Liver (tissue), 9 donors: ENCODE results near the gene COX18. TPM values are rescaled to one million over a fixed set of nuclear protein-coding genes. Genes with fewer than 3 reads are reported as not detected.

ENCODE experiments used
- DNase-seq: peaks from one replicate; pipeline ENCODE4 v3.0.0-alpha.2; 2017; ENCODE audit warnings: low spot score
- H3K27ac ChIP-seq, 2 donors: one replicate each; pipeline ENCODE4 v1.7.0; 2013; ENCODE audit warnings: inconsistent platforms in 2 of 2, low read length in 2 of 2, control low read depth in 1 of 2, low read depth in 1 of 2, mild to moderate bottlenecking in 1 of 2
- H3K27me3 ChIP-seq, 4 donors: one replicate each; pipeline versions ENCODE4 v1.6.1 to v1.7.0; 2013; ENCODE audit warnings: low read length in 3 of 4, inconsistent platforms in 1 of 4, mild to moderate bottlenecking in 1 of 4, moderate library complexity in 1 of 4; ENCODE audit not compliant: control insufficient read depth in 4 of 4, insufficient read depth in 4 of 4
- H3K36me3 ChIP-seq, 4 donors: one replicate each; pipeline versions ENCODE4 v1.6.1 to v1.7.0; 2013; ENCODE audit warnings: low read length in 3 of 4, mild to moderate bottlenecking in 3 of 4, low read depth in 1 of 4, moderate library complexity in 1 of 4; ENCODE audit not compliant: control insufficient read depth in 4 of 4, insufficient read depth in 3 of 4
- H3K4me1 ChIP-seq, 4 donors: one replicate each; pipeline versions ENCODE4 v1.6.1 to v1.7.0; 2013; ENCODE audit warnings: low read length in 3 of 4, mild to moderate bottlenecking in 3 of 4, moderate library complexity in 1 of 4; ENCODE audit not compliant: control insufficient read depth in 4 of 4, insufficient read depth in 4 of 4
- H3K4me3 ChIP-seq, 3 donors: one replicate each; pipeline versions ENCODE4 v1.6.1 to v1.7.0; 2013; ENCODE audit warnings: low read length in 3 of 3, control low read depth in 1 of 3, low read depth in 1 of 3, mild to moderate bottlenecking in 1 of 3
- H3K9ac ChIP-seq, 2 donors: one replicate each; pipeline ENCODE4 v1.7.0; 2013; ENCODE audit warnings: low read length in 2 of 2, mild to moderate bottlenecking in 2 of 2, moderate library complexity in 2 of 2, control low read depth in 1 of 2, low read depth in 1 of 2
- H3K9me3 ChIP-seq, 4 donors: one replicate each; pipeline versions ENCODE4 v1.6.1 to v1.7.0; 2013; ENCODE audit warnings: low read length in 3 of 4; ENCODE audit not compliant: control insufficient read depth in 4 of 4
- ATF3 ChIP-seq: IDR thresholded peaks from 2 replicates; pipeline ENCODE4 v1.6.1; 2016; ENCODE audit warnings: antibody characterized with exemption
- CTCF ChIP-seq: fragments of 150-350 bp; IDR thresholded peaks from 2 replicates; pipeline ENCODE4 v1.5.1; 2017; ENCODE audit warnings: improper control_type of control experiment, low read depth, low read length; ENCODE audit not compliant: missing input control
- EGR1 ChIP-seq, 2 donors: IDR thresholded peaks; 2 replicates each; pipeline ENCODE4 v1.6.1; 2016 to 2018; ENCODE audit warnings: antibody characterized with exemption in 2 of 2, low read depth in 2 of 2
- FOXA1 ChIP-seq: IDR thresholded peaks from 2 replicates; pipeline ENCODE4 v1.6.1; 2016; ENCODE audit warnings: antibody characterized with exemption
- FOXA2 ChIP-seq: IDR thresholded peaks from 2 replicates; pipeline ENCODE4 v1.6.1; 2016; ENCODE audit warnings: antibody characterized with exemption
- GABPA ChIP-seq, 2 donors: IDR thresholded peaks in 1 of 2; conservative IDR thresholded peaks in 1 of 2; 2 replicates each; pipeline ENCODE4 v1.6.1; 2016; ENCODE audit warnings: antibody characterized with exemption in 2 of 2, mild to moderate bottlenecking in 1 of 2, moderate library complexity in 1 of 2
- JUND ChIP-seq, 2 donors: IDR thresholded peaks; 2 replicates each; pipeline ENCODE4 v1.6.1; 2016; ENCODE audit warnings: antibody characterized with exemption in 2 of 2
- NR2F2 ChIP-seq: IDR thresholded peaks from 2 replicates; pipeline ENCODE4 v1.6.1; 2016; ENCODE audit warnings: antibody characterized with exemption
- REST ChIP-seq: IDR thresholded peaks from 2 replicates; pipeline ENCODE4 v1.6.1; 2016; ENCODE audit warnings: antibody characterized with exemption, mild to moderate bottlenecking
- RXRA ChIP-seq, 2 donors: IDR thresholded peaks; 2 replicates each; pipeline ENCODE4 v1.6.1; 2017 to 2018; ENCODE audit warnings: antibody characterized with exemption in 2 of 2, mild to moderate bottlenecking in 1 of 2
- SP1 ChIP-seq: IDR thresholded peaks from 2 replicates; pipeline ENCODE4 v1.6.1; 2018; ENCODE audit warnings: antibody characterized with exemption, mild to moderate bottlenecking
- TAF1 ChIP-seq: conservative IDR thresholded peaks from 2 replicates; pipeline ENCODE4 v1.6.1; 2016; ENCODE audit warnings: antibody characterized with exemption, mild to moderate bottlenecking
- ZBTB33 ChIP-seq: IDR thresholded peaks from 2 replicates; pipeline ENCODE4 v1.6.1; 2016; ENCODE audit warnings: antibody characterized with exemption
- WGBS: extraction: QIAGEN DNeasy Blood & Tissue Kit; methylation state at CpG from one replicate; pipeline ENCODE4 v1.1.7; 2013; 5-methylcytosine and 5-hydroxymethylcytosine counted together
- polyA plus RNA-seq, 2 donors: library from polyadenylated mRNA; stranded (reverse) in 1 of 2; unstranded in 1 of 2; fragments of 200-250 nt in 1 of 2; fragments of >200 nt in 1 of 2; fragmentation: Nextera tagmentation in 1 of 2; extraction: Ambion mirVana in 1 of 2; gene quantifications; one replicate each; pipeline versions ENCODE4 v1.2.1 to v1.2.3, GENCODE V29; 2013 to 2015
- total RNA-seq, 2 donors: library from RNA; depleted of rRNA; stranded (reverse); fragments of >200 nt; gene quantifications; one replicate each; pipeline ENCODE4 v1.2.3, GENCODE V29; 2014
- donor health status: healthy.
- donor health status: healthy.
- donor health status: healthy.
- donor health status: healthy.
- donor health status: healthy.

Gene COX18
- total and polyA plus RNA-seq, 4 donors, result 6.2 to 27.3 (median 18.4) TPM

- H3K9ac ChIP-seq, result no peak overlapping the region
- DNase-seq, result no peak
- H3K27me3 ChIP-seq, result no peaks in the 10 kb centered on the region
- peaks cover 0 to 4% (median 4%) of the 10 kb centered on the region in 4 donors for H3K9me3 ChIP-seq
- no peaks in the 10 kb centered on the region for H3K4me1 ChIP-seq
- TF ChIP-seq REST (no peak), NR2F2 (no peak), RXRA (IDR thresholded peaks at IDR 0.05) (no peak), CTCF (no peak), FOXA1 (no peak), ZBTB33 (no peak), JUND (IDR thresholded peaks at IDR 0.05) (no peak), SP1 (no peak), GABPA (IDR thresholded peaks at IDR 0.05 in 1 of 2, conservative IDR thresholded peaks at IDR 0.05 in 1 of 2) (no peak)
- WGBS, result 92% methylated on average over 4 of the region's 4 CpGs
- H3K4me3 ChIP-seq, result no peak overlapping the region
- no peaks in the 10 kb centered on the region for H3K36me3 ChIP-seq
- H3K27ac ChIP-seq, result no peak overlapping the region
These were observed 56.8 kb downstream of the COX18 start for GRCh38 chr4:73012673-73013072.

GRCh38 chr4:73011629-73011985 lies 57.9 kb downstream of the COX18 start:
- no peak for TF ChIP-seq GABPA (IDR thresholded peaks at IDR 0.05 in 1 of 2, conservative IDR thresholded peaks at IDR 0.05 in 1 of 2)
- TF ChIP-seq EGR1 (IDR thresholded peaks at IDR 0.05; ENCODE audit: low read depth in 2 of 2), result no peak
- TF ChIP-seq FOXA2, result no peak
- TF ChIP-seq NR2F2, result no peak
- TF ChIP-seq RXRA (IDR thresholded peaks at IDR 0.05), result no peak
- no peak for TF ChIP-seq ATF3
- no peak for TF ChIP-seq SP1
- no peak for TF ChIP-seq CTCF
- no peak for TF ChIP-seq TAF1
- TF ChIP-seq FOXA1, result no peak
- Histone ChIP-seq H3K27me3 (no peaks in the 10 kb centered on the region), H3K36me3 (no peaks in the 10 kb centered on the region), H3K4me1 (no peaks in the 10 kb centered on the region), H3K4me3 (no peak overlapping the region), H3K9ac (no peak overlapping the region), H3K9me3 (peaks cover 0 to 4% (median 4%) of the 10 kb centered on the region in 4 donors), H3K27ac (no peak overlapping the region)
- no peak for DNase-seq
- WGBS, result 89% methylated on average over 4 of the region's 4 CpGs
